AG04449 (cell line): ENCODE results near the gene ZNF165.

Source experiments
- CTCF ChIA-PET: fragments of 350-600 bp; formaldehyde crosslinking; extraction: SDS; loops from one replicate; lab custom pipeline; 2021; ENCODE audit warnings: antibody characterized with exemption; lab: Yijun Ruan, JAX
- POLR2A ChIA-PET: fragments of 400-600, 350-600 bp; formaldehyde crosslinking; extraction: SDS; loops from one replicate; lab custom pipeline; 2020; ENCODE audit warnings: antibody characterized with exemption, inconsistent platforms; lab: Yijun Ruan, JAX
- DNase-seq: peaks from one replicate; pipeline ENCODE4 v3.0.0-alpha.2; 2010; ENCODE audit warnings: low read depth, low spot score
- H3K4me3 ChIP-seq: 2 replicates; pipeline ENCODE4 v1.5.1; 2011; ENCODE audit warnings: low read depth, mild to moderate bottlenecking, control low read depth, low read length
- TF ChIP-seq, protein P1 (sequence below): IDR thresholded peaks from one replicate; pipeline ENCODE4 v1.5.1; 2011; ENCODE audit warnings: mild to moderate bottlenecking, moderate library complexity, low read length, control low read depth, inconsistent platforms; ENCODE audit not compliant: insufficient read depth; ENCODE audit errors: missing control alignments

ZNF165 gene

DNA sequence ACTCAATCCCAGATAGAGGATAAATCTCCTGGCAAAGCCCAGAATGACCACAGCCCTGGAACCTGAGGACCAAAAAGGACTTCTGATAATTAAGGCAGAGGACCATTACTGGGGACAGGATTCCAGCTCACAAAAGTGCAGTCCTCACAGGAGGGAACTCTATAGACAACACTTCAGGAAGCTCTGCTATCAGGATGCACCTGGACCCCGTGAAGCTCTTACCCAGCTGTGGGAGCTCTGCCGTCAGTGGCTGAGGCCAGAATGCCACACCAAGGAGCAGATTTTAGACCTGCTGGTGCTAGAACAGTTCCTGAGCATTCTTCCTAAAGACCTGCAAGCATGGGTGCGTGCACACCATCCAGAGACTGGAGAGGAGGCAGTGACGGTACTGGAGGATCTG lies 45.0 kb downstream of the ZNF165 start:
- H3K4me3 ChIP-seq, result no peak overlapping the region
- no peak for DNase-seq
- ChIA-PET CTCF (interaction anchor here (1.1 to 1.2 kb wide), 2 partner anchors 229 to 231 kb away, joined by 3 to 4 read pairs; no protein-coding TSS in a partner anchor), POLR2A (no interaction called here)
- TF ChIP-seq, protein P1, sequence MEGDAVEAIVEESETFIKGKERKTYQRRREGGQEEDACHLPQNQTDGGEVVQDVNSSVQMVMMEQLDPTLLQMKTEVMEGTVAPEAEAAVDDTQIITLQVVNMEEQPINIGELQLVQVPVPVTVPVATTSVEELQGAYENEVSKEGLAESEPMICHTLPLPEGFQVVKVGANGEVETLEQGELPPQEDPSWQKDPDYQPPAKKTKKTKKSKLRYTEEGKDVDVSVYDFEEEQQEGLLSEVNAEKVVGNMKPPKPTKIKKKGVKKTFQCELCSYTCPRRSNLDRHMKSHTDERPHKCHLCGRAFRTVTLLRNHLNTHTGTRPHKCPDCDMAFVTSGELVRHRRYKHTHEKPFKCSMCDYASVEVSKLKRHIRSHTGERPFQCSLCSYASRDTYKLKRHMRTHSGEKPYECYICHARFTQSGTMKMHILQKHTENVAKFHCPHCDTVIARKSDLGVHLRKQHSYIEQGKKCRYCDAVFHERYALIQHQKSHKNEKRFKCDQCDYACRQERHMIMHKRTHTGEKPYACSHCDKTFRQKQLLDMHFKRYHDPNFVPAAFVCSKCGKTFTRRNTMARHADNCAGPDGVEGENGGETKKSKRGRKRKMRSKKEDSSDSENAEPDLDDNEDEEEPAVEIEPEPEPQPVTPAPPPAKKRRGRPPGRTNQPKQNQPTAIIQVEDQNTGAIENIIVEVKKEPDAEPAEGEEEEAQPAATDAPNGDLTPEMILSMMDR, result no peak

DNA sequence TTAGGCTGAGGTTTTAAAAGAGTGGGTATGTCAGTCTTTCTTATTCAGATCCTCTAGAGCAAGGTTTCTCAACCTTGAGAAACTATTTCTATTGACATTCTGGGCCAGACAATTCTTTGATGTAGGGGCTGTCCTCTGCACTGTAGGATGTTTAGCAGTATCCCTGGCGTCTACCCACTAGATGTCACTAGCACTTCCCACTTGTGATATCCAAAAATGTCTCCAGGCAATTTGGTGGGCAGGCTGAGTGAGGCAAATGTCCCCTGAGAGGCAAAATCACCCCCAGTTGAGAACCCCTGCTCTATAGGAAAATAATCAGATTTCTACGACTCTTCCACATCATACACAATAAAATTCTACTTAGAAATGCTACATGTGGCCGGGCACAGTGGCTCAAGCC lies 53.6 kb downstream of the ZNF165 start:
- POLR2A ChIA-PET, result no interaction called here
- CTCF ChIA-PET, result interaction anchor here (1.0 to 1.3 kb wide), 2 partner anchors 222 kb away, joined by 5 to 9 read pairs; no protein-coding TSS in a partner anchor
- TF ChIP-seq, protein P1, result peak; percentile 53
- no peak for DNase-seq
- no peak overlapping the region for H3K4me3 ChIP-seq

DNA sequence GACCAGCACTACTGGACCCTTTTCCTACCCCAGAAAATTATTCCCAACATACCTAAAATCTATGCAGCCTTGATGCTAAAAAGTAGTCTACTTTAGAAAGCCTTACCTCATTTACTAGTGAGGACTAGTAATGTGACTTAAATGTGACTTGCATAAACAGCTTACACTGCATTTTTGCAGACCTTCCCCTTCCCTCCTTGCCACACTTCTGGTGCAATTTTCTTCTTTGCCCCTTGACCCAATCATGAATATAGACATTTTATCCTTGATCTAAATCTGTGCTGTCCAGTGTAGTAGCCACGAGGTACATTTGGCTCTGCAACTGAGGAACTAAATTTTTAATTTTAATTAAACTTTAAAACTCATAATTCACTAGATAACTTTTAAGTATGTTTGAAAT lies 54.3 kb downstream of the ZNF165 start:
- TF ChIP-seq, protein P1, result no peak
- H3K4me3 ChIP-seq, result no peak overlapping the region
- ChIA-PET CTCF (interaction anchor here (1.0 kb wide), 1 partner anchor 221 kb away, joined by 5 read pairs; no protein-coding TSS in a partner anchor), POLR2A (no interaction called here)
- no peak for DNase-seq

DNA sequence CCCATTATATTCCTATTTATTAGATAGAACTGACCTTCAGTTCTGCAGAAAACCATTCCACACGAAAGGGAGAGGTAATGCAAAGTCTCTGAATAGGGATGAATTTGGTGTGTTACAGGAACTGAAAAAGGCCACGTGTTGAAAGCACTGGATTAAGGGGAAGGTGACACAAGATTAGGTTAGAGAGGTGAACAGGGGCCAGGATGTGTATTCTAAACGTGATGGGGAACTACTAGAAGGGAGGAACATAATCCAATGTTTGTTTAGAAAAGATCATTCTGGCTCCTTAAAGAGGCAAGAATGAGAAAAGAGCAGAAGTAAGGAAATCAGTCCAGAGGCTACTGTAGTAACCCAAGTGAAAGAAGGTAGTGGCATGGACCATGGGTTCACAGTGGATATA lies 55.0 kb downstream of the ZNF165 start:
- CTCF ChIA-PET, result no interaction called here
- POLR2A ChIA-PET, result no interaction called here
- TF ChIP-seq, protein P1, result no peak
- peak overlapping the region; percentile 93 for H3K4me3 ChIP-seq
- no peak for DNase-seq

DNA sequence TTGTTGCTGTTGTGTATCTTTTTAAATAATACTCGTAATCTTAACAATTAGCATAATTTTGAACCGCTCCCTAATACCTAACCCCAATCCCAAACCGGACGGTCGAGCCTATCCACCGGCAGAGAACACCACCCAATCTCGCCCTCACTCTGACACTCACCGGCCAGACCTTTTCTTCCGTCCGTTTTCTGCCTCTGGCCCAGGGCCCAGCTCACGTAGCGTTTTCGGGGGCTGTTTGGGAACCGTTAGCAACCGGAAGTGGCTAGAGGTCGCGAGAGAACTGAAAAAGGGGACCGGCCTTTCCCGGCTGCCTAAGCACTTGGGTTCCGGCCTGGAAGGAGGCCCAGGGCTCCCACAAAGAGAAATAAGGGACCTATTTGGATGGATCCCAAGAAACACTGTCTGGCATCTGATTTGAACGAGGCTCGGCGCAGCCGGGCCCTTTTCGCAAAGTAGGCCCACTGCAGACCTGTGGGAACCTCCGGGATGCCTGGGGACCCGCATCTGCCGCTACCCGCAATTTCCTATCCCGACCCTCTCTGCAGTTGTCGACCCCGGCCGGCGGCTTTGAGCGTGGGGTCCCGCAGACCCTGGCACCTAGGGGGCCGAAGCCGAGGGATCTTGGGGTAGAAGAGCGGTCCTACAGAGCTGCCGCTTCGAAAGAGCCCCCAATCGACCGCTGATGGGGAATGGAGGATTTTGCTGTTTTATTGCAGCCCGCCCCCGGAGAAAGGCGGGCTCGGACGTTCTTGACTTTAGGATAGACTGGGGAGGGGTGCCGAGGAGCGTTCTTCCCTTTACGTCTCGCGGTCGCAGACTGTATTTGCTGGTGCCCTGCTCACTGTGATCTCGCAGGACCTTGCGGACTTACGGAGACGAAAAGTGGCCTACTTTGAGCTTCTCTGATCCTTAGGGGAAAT lies 56.5 kb downstream of the ZNF165 start:
- peak overlapping the region; percentile 93 for H3K4me3 ChIP-seq
- POLR2A ChIA-PET, result interaction anchor here (0.6 to 1.5 kb wide), 4 partner anchors 12 to 116 kb away, joined by 3 to 7 read pairs (median 6); partner anchors contain the start of genes ZKSCAN4 and ZSCAN16
- peak; percentile 83 for DNase-seq
- TF ChIP-seq, protein P1, result no peak
- CTCF ChIA-PET, result interaction anchor here (2.8 kb wide), 1 partner anchor 219 kb away, joined by 11 read pairs; no protein-coding TSS in a partner anchor

DNA sequence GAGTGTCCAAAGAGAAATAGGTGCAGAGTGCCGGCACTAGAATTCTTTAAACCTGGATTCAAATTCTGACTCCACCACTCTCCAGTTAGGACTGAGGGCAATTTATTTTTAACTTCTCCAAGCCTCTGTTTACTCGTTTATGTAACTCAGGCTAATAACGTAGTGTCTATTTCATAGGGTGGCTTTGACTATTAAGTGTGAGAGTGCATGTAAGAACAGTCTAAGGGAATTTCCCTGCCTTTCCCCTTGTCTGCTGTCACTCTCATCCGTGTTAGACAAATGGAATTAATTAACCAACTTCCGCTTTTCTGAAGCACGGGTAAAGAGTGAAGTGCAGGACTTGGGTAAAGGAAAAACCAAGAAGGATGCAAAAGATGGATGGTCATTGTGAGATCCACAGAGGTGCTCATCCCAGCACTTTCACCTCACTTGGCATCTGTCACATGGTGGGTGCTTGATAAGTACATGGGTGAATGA lies 57.2 kb downstream of the ZNF165 start:
- ChIA-PET POLR2A (interaction anchor here (1.5 kb wide), 1 partner anchor 33 kb away, joined by 6 read pairs; no protein-coding TSS in a partner anchor), CTCF (interaction anchor here (2.8 kb wide), 1 partner anchor 218 kb away, joined by 11 read pairs; no protein-coding TSS in a partner anchor)
- DNase-seq, result no peak
- peak overlapping the region; percentile 93 for H3K4me3 ChIP-seq
- TF ChIP-seq, protein P1, result no peak
